HepG2 (cell line): Measurements from ENCODE around the gene TLK1. TPM values are rescaled to one million over a fixed set of nuclear protein-coding genes. Genes with fewer than 3 reads are reported as not detected.
A peak's percentile ranks its signal among the peaks of the same experiment; 100 is the strongest.

Experiments used
- ETS1 ChIP-seq: sonication (generic); formaldehyde crosslinking; IDR thresholded peaks from 2 replicates; pipeline ENCODE4 v1.4.0; 2020; ENCODE audit warnings: missing genetic modification reagents
- GRHL1 ChIP-seq: sonication (generic); formaldehyde crosslinking; conservative IDR thresholded peaks from 2 replicates; pipeline ENCODE4 v1.8.0; 2022; ENCODE audit warnings: missing genetic modification reagents
- HOXD1 ChIP-seq: sonication (generic); formaldehyde crosslinking; IDR thresholded peaks from 2 replicates; pipeline ENCODE4 v1.5.0; 2020; ENCODE audit warnings: missing genetic modification reagents
- IRF2 ChIP-seq: IDR thresholded peaks from 2 replicates; pipeline ENCODE4 v1.6.1; 2018; ENCODE audit warnings: missing genetic modification reagents, missing compliant biosample characterization
- POGZ ChIP-seq: sonication (generic); formaldehyde crosslinking; IDR thresholded peaks from 2 replicates; pipeline ENCODE4 v1.4.0; 2020; ENCODE audit warnings: mild to moderate bottlenecking, missing genetic modification reagents
- REST ChIP-seq, 2 experiments: IDR thresholded peaks; 2 replicates each; pipeline ENCODE4 v1.6.1; 2011 to 2012; ENCODE audit warnings: low read length in 2 of 2, borderline replicate concordance in 1 of 2, low read depth in 1 of 2, mild to moderate bottlenecking in 1 of 2, moderate library complexity in 1 of 2
- TEAD3 ChIP-seq: optimal IDR thresholded peaks from 2 replicates; pipeline ENCODE3; 2016; ENCODE audit warnings: borderline replicate concordance
- TMF1 ChIP-seq: sonication (generic); formaldehyde crosslinking; IDR thresholded peaks from 2 replicates; pipeline ENCODE4 v1.8.1; 2022; ENCODE audit warnings: low read depth, missing genetic modification reagents
- ZBTB38 ChIP-seq: sonication (generic); formaldehyde crosslinking; IDR thresholded peaks from 2 replicates; pipeline ENCODE4 v1.5.1; 2020; ENCODE audit warnings: mild to moderate bottlenecking, missing genetic modification reagents
- ZKSCAN5 ChIP-seq: sonication (generic); formaldehyde crosslinking; IDR thresholded peaks from 2 replicates; pipeline ENCODE4 v1.5.1; 2020; ENCODE audit warnings: mild to moderate bottlenecking, missing genetic modification reagents
- ZNF124 ChIP-seq: sonication (generic); formaldehyde crosslinking; IDR thresholded peaks from 2 replicates; pipeline ENCODE4 v1.4.0; 2020; ENCODE audit warnings: missing genetic modification reagents
- ZNF34 ChIP-seq: sonication (generic); formaldehyde crosslinking; IDR thresholded peaks from 2 replicates; pipeline ENCODE4 v1.4.0; 2020; ENCODE audit warnings: mild to moderate bottlenecking, missing genetic modification reagents, borderline replicate concordance
- ZNF574 ChIP-seq: sonication (generic); formaldehyde crosslinking; IDR thresholded peaks from 2 replicates; pipeline ENCODE4 v1.4.0; 2020; ENCODE audit warnings: missing genetic modification reagents
- ZNF709 ChIP-seq: sonication (generic); formaldehyde crosslinking; IDR thresholded peaks from 2 replicates; pipeline ENCODE4 v1.5.0; 2020; ENCODE audit warnings: mild to moderate bottlenecking, missing genetic modification reagents
- ZNF768 ChIP-seq: sonication (generic); formaldehyde crosslinking; IDR thresholded peaks from 2 replicates; pipeline ENCODE4 v1.4.0; 2020; ENCODE audit warnings: missing genetic modification reagents
- ZNF782 ChIP-seq: sonication (generic); formaldehyde crosslinking; IDR thresholded peaks from 2 replicates; pipeline ENCODE4 v1.4.0; 2020; ENCODE audit warnings: missing genetic modification reagents, mild to moderate bottlenecking, borderline replicate concordance
- ZNF792 ChIP-seq: IDR thresholded peaks from 2 replicates; pipeline ENCODE4 v1.6.1; 2016
- ZNF891 ChIP-seq: sonication (generic); formaldehyde crosslinking; IDR thresholded peaks from 2 replicates; pipeline ENCODE4 v1.5.0; 2020; ENCODE audit warnings: mild to moderate bottlenecking, missing genetic modification reagents
- polyA plus RNA-seq, 8 experiments: library from polyadenylated mRNA; depleted of rRNA in 3 of 8; stranded (reverse) in 7 of 8; unstranded in 1 of 8; fragments of >200 nt; fragmentation: Illumina TruSeq in 4 of 8; extraction: Trizol in 4 of 8; gene quantifications; 2 replicates each; pipeline versions ENCODE4 v1.2.1 to v1.2.3, GENCODE V29; 2011 to 2016; ENCODE audit warnings: low read depth in 4 of 8, missing spikeins in 1 of 8, mixed read lengths in 1 of 8; ENCODE audit not compliant: insufficient read depth in 1 of 8
- total RNA-seq, 5 experiments: library from RNA; depleted of rRNA; stranded (reverse); fragments of >200 nt; fragmentation: Illumina TruSeq; extraction: Trizol; gene quantifications; 2 replicates each; pipeline ENCODE4 v1.2.3, GENCODE V29; 2016; ENCODE audit warnings: low read depth in 1 of 5
- TF ChIP-seq, protein P1 (sequence below): conservative IDR thresholded peaks from 2 replicates; pipeline ENCODE4 v1.6.1; 2018; ENCODE audit warnings: missing genetic modification reagents

TLK1 gene
- total and polyA plus RNA-seq, 2 of the 13 experiments (the other 11 are each of a cell fraction or from before 2014, with no cell fraction given): 16.8 to 28.7 TPM

DNA sequence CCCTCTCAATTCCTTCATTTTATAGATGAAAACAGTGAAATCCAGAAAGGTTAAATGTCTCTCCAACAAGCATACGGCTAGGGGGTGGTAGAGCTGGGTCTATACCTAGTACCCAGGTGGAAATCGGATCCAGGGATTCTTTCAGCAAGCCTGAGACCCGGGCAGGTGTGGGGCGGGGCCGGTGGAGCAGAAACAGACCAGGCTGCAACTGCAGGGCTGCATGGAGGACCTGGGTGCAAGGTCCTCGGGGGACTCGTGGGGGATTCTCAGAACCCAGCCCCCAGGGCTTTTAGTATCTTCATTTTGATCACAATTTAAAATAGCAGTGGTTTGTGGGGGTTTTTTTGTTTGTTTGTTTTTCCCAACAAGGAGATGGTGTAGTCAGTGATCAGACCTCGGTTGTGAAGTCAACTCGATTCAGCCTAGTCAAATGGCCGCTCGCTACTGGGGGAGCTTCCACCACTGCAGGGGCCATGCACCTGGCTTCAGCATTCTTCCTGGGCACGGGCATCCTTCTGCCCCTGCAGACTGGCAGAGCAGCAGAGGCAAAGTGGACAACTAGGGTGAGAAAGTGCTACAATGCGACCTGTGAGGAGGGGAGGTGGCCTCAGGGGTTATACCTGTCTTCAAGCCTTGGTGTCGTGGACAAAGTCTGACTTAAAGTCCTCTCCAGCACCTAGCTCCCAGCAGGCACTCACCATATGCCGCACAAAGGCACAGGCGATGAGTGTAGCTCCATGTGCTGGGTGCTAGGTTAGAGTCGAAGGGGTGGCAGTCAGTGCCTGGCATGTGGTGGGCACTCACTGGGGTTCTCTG lies 185.4 kb downstream of the TLK1 start (continued):
- peak; percentile 19; the same call in 1 of the 2 replicates for TF ChIP-seq POGZ (CRISPR knock-in tag)
- peak; percentile 2 for TF ChIP-seq ZNF574 (CRISPR knock-in tag)
- TF ChIP-seq ZNF768: peak; percentile 9; the same call in 1 of the 2 replicates
- TF ChIP-seq HOXD1 (CRISPR knock-in tag): no peak
- TF ChIP-seq ETS1: no peak
- no peak for TF ChIP-seq ZKSCAN5 (CRISPR knock-in tag)
- TF ChIP-seq, protein P1, sequence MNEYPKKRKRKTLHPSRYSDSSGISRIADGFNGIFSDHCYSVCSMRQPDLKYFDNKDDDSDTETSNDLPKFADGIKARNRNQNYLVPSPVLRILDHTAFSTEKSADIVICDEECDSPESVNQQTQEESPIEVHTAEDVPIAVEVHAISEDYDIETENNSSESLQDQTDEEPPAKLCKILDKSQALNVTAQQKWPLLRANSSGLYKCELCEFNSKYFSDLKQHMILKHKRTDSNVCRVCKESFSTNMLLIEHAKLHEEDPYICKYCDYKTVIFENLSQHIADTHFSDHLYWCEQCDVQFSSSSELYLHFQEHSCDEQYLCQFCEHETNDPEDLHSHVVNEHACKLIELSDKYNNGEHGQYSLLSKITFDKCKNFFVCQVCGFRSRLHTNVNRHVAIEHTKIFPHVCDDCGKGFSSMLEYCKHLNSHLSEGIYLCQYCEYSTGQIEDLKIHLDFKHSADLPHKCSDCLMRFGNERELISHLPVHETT (CRISPR knock-in tag): no peak
- TF ChIP-seq ZNF782 (CRISPR knock-in tag): no peak; the same call in 1 of the 2 replicates
- TF ChIP-seq ZNF709 (CRISPR knock-in tag): peak; percentile 6; the same call in 1 of the 2 replicates
- no peak for TF ChIP-seq TEAD3 (CRISPR knock-in tag)
- TF ChIP-seq ZNF34 (CRISPR knock-in tag): no peak
- TF ChIP-seq ZNF792 (CRISPR knock-in tag): no peak
- TF ChIP-seq IRF2 (CRISPR knock-in tag): 0 out of 2 replicates have a peak, but pooled peaks have one; percentile 53
- TF ChIP-seq ZBTB38 (CRISPR knock-in tag): peak; percentile 43; the same call in 1 of the 2 replicates
- no peak for TF ChIP-seq ZNF124
- TF ChIP-seq ZNF891: no peak
- TF ChIP-seq GRHL1 (CRISPR knock-in tag): no peak
- no peak for TF ChIP-seq REST (IDR thresholded peaks at IDR 0.05; ENCODE audit: borderline replicate concordance in 1 of 2, low read depth in 1 of 2, low read length in 2 of 2)
- no peak for TF ChIP-seq TMF1
